HEK293 (cell line): ENCODE data around the gene NSD1.
"Not testable (repeated sequence)": the region's sequence is repeated elsewhere in the genome, so short reads cannot be mapped to it uniquely, and the experiment has no call there.

Source experiments
- CTCF ChIA-PET: fragments of 350-600 bp; formaldehyde crosslinking; extraction: SDS; loops from one replicate; lab custom pipeline; 2021; ENCODE audit warnings: antibody characterized with exemption; lab: Yijun Ruan, JAX
- POLR2A ChIA-PET: fragments of 300-600 bp; formaldehyde crosslinking; extraction: SDS; loops from one replicate; lab custom pipeline; 2020; ENCODE audit warnings: antibody characterized with exemption, inconsistent platforms; lab: Yijun Ruan, JAX
- H3K27ac ChIP-seq: fragments of 200-500 bp; sonication (Bioruptor generic); 2 replicates; pipeline ENCODE4 v1.5.1; 2014; ENCODE audit warnings: low read depth, low read length, control low read depth, inconsistent platforms; ENCODE audit errors: extremely low read depth
- H3K36me3 ChIP-seq, 2 experiments: fragments of 200-500 bp in 1 of 2; sonication (Bioruptor generic) in 1 of 2; 1 replicate in 1 of 2; 2 replicates in 1 of 2; pipeline ENCODE4 v1.5.1; 2014 to 2017; ENCODE audit warnings: inconsistent platforms in 2 of 2, low read length in 2 of 2; ENCODE audit not compliant: control insufficient read depth in 2 of 2, insufficient read depth in 1 of 2
- H3K4me1 ChIP-seq: fragments of 200-500 bp; sonication (Bioruptor generic); 2 replicates; pipeline ENCODE4 v1.5.1; 2014; ENCODE audit warnings: mild to moderate bottlenecking, low read length, inconsistent platforms; ENCODE audit not compliant: control insufficient read depth, insufficient read depth
- H3K4me3 ChIP-seq: 2 replicates; pipeline ENCODE4 v1.5.1; 2011; ENCODE audit warnings: low read depth, mild to moderate bottlenecking, control low read depth, low read length, moderate library complexity
- H3K9me3 ChIP-seq: fragments of 200-500 bp; sonication (Bioruptor generic); 2 replicates; pipeline ENCODE4 v1.5.1; 2014; ENCODE audit warnings: low read depth, low read length, inconsistent platforms; ENCODE audit not compliant: control insufficient read depth, insufficient read depth
- EGR2 ChIP-seq: fragments of 450-650 bp; formaldehyde crosslinking; IDR thresholded peaks from 2 replicates; pipeline ENCODE4 v1.5.1; 2016; ENCODE audit warnings: low read depth, missing biosample characterization, missing genetic modification characterization
- FEZF1 ChIP-seq: fragments of 450-650 bp; formaldehyde crosslinking; IDR thresholded peaks from 2 replicates; pipeline ENCODE4 v1.5.1; 2016; ENCODE audit warnings: missing biosample characterization, missing genetic modification characterization
- KLF17 ChIP-seq: fragments of 450-650 bp; formaldehyde crosslinking; IDR thresholded peaks from 2 replicates; pipeline ENCODE4 v1.5.1; 2016; ENCODE audit warnings: missing biosample characterization, missing genetic modification characterization
- MZF1 ChIP-seq: fragments of 450-650 bp; formaldehyde crosslinking; IDR thresholded peaks from 2 replicates; pipeline ENCODE4 v1.5.1; 2017; ENCODE audit warnings: missing biosample characterization, missing genetic modification characterization, borderline replicate concordance
- PATZ1 ChIP-seq: fragments of 450-650 bp; formaldehyde crosslinking; IDR thresholded peaks from 2 replicates; pipeline ENCODE4 v1.5.1; 2016; ENCODE audit warnings: missing biosample characterization, missing genetic modification characterization
- SCRT1 ChIP-seq: fragments of 450-650 bp; formaldehyde crosslinking; IDR thresholded peaks from 2 replicates; pipeline ENCODE4 v1.5.1; 2016; ENCODE audit warnings: missing biosample characterization, missing genetic modification characterization, borderline replicate concordance
- SP2 ChIP-seq: fragments of 450-650 bp; formaldehyde crosslinking; IDR thresholded peaks from 2 replicates; pipeline ENCODE4 v1.5.1; 2016; ENCODE audit warnings: missing biosample characterization, missing genetic modification characterization
- ZBTB48 ChIP-seq: fragments of 450-650 bp; formaldehyde crosslinking; IDR thresholded peaks from 2 replicates; pipeline ENCODE4 v1.5.1; 2016; ENCODE audit warnings: missing biosample characterization, missing genetic modification characterization
- ZNF112 ChIP-seq: fragments of 450-650 bp; formaldehyde crosslinking; IDR thresholded peaks from 2 replicates; pipeline ENCODE4 v1.5.0; 2017; ENCODE audit warnings: missing biosample characterization, missing genetic modification characterization
- ZNF114 ChIP-seq: fragments of 450-650 bp; formaldehyde crosslinking; IDR thresholded peaks from 2 replicates; pipeline ENCODE4 v1.5.0; 2017; ENCODE audit warnings: missing biosample characterization, missing genetic modification characterization
- ZNF146 ChIP-seq: fragments of 450-650 bp; formaldehyde crosslinking; IDR thresholded peaks from 2 replicates; pipeline ENCODE4 v1.5.1; 2016; ENCODE audit warnings: missing biosample characterization, missing genetic modification characterization
- ZNF175 ChIP-seq: fragments of 450-650 bp; formaldehyde crosslinking; IDR thresholded peaks from 2 replicates; pipeline ENCODE4 v1.5.1; 2016; ENCODE audit warnings: missing biosample characterization, missing genetic modification characterization
- ZNF202 ChIP-seq: fragments of 450-650 bp; formaldehyde crosslinking; IDR thresholded peaks from 2 replicates; pipeline ENCODE4 v1.5.1; 2016; ENCODE audit warnings: missing biosample characterization, missing genetic modification characterization, borderline replicate concordance
- ZNF248 ChIP-seq: fragments of 450-650 bp; formaldehyde crosslinking; IDR thresholded peaks from 2 replicates; pipeline ENCODE4 v1.5.1; 2017; ENCODE audit warnings: missing biosample characterization, missing genetic modification characterization
- ZNF350 ChIP-seq: fragments of 450-650 bp; formaldehyde crosslinking; IDR thresholded peaks from 2 replicates; pipeline ENCODE4 v1.5.0; 2017; ENCODE audit warnings: missing biosample characterization, mild to moderate bottlenecking, missing genetic modification characterization
- ZNF416 ChIP-seq: fragments of 450-650 bp; formaldehyde crosslinking; IDR thresholded peaks from 2 replicates; pipeline ENCODE4 v1.5.1; 2016; ENCODE audit warnings: missing biosample characterization, missing genetic modification characterization
- ZNF423 ChIP-seq: fragments of 450-650 bp; formaldehyde crosslinking; IDR thresholded peaks from 2 replicates; pipeline ENCODE4 v1.5.1; 2016; ENCODE audit warnings: missing biosample characterization, missing genetic modification characterization
- ZNF426 ChIP-seq: fragments of 450-650 bp; formaldehyde crosslinking; IDR thresholded peaks from 2 replicates; pipeline ENCODE4 v1.5.1; 2017; ENCODE audit warnings: missing biosample characterization, missing genetic modification characterization, mild to moderate bottlenecking, inconsistent platforms, moderate library complexity
- ZNF48 ChIP-seq: fragments of 450-650 bp; formaldehyde crosslinking; IDR thresholded peaks from 2 replicates; pipeline ENCODE4 v1.5.1; 2016; ENCODE audit warnings: missing biosample characterization, missing genetic modification characterization
- ZNF514 ChIP-seq: fragments of 450-650 bp; formaldehyde crosslinking; IDR thresholded peaks from 2 replicates; pipeline ENCODE4 v1.5.1; 2016; ENCODE audit warnings: missing biosample characterization, missing genetic modification characterization
- ZNF521 ChIP-seq: fragments of 450-650 bp; formaldehyde crosslinking; IDR thresholded peaks from 2 replicates; pipeline ENCODE4 v1.5.1; 2017; ENCODE audit warnings: missing biosample characterization, mild to moderate bottlenecking, missing genetic modification characterization
- ZNF596 ChIP-seq: fragments of 450-650 bp; IDR thresholded peaks from 2 replicates; pipeline ENCODE4 v1.5.0; 2018; ENCODE audit warnings: missing biosample characterization, mild to moderate bottlenecking, missing genetic modification characterization, moderate library complexity
- ZNF623 ChIP-seq: fragments of 450-650 bp; formaldehyde crosslinking; IDR thresholded peaks from 2 replicates; pipeline ENCODE4 v1.5.1; 2016; ENCODE audit warnings: missing biosample characterization, missing genetic modification characterization
- ZNF645 ChIP-seq: fragments of 450-650 bp; formaldehyde crosslinking; IDR thresholded peaks from 2 replicates; pipeline ENCODE4; 2016; ENCODE audit warnings: missing biosample characterization, missing genetic modification characterization
- ZNF654 ChIP-seq: fragments of 450-650 bp; formaldehyde crosslinking; IDR thresholded peaks from 2 replicates; pipeline ENCODE4 v1.5.1; 2016; ENCODE audit warnings: low read depth, missing biosample characterization, missing genetic modification characterization
- ZNF658 ChIP-seq: fragments of 450-650 bp; formaldehyde crosslinking; IDR thresholded peaks from 2 replicates; pipeline ENCODE4; 2016; ENCODE audit warnings: missing biosample characterization, missing genetic modification characterization
- ZNF670 ChIP-seq: fragments of 450-650 bp; formaldehyde crosslinking; IDR thresholded peaks from 2 replicates; pipeline ENCODE4 v1.5.1; 2016; ENCODE audit warnings: missing biosample characterization, missing genetic modification characterization, low read depth
- ZNF76 ChIP-seq: fragments of 450-650 bp; formaldehyde crosslinking; IDR thresholded peaks from 2 replicates; pipeline ENCODE4; 2016; ENCODE audit warnings: low read depth, missing biosample characterization, missing genetic modification characterization, borderline replicate concordance
- ZNF777 ChIP-seq: fragments of 450-650 bp; formaldehyde crosslinking; IDR thresholded peaks from 2 replicates; pipeline ENCODE4 v1.5.1; 2017; ENCODE audit warnings: missing biosample characterization, missing genetic modification characterization, borderline replicate concordance
- ZSCAN30 ChIP-seq: fragments of 450-650 bp; IDR thresholded peaks from 2 replicates; pipeline ENCODE4 v1.5.1; 2018; ENCODE audit warnings: missing biosample characterization, mild to moderate bottlenecking, missing genetic modification characterization, moderate library complexity
- TF ChIP-seq, protein P1 (sequence below): fragments of 450-650 bp; formaldehyde crosslinking; IDR thresholded peaks from 2 replicates; pipeline ENCODE4 v1.5.1; 2016; ENCODE audit warnings: missing biosample characterization, missing genetic modification characterization
- TF ChIP-seq, protein P2 (sequence below): fragments of 450-650 bp; formaldehyde crosslinking; IDR thresholded peaks from 2 replicates; pipeline ENCODE4 v1.5.1; 2016; ENCODE audit warnings: missing biosample characterization, missing genetic modification characterization

NSD1 gene

DNA sequence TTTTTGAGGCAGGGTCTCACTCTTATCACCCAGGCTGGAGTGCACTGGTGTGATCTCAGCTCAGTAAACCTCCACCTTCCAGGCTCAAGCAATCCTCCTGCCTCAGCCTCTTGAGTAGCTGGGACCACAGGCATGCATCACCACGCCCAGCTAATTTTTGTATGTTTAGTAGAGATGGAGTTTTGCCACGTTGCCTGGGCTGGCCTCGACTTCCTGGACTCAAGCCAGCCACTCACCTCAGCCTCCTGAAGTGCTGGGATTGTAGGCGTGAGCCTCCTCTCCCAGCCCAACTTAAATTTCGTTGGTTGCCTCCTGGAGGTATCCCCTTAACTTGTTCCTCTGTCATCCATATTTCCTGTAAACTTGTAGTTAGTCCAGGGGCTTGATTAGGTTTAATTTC, 122.7 kb downstream of the NSD1 start (continued):
- no peak for TF ChIP-seq ZNF202 (tag by site-specific recombination)
- no peak for TF ChIP-seq ZNF623 (tag by site-specific recombination)
- no peak for TF ChIP-seq ZNF423 (tag by site-specific recombination)
- TF ChIP-seq ZNF350 (tag by site-specific recombination) = no peak
- peak; percentile 82 for TF ChIP-seq ZBTB48 (tag by site-specific recombination)
- TF ChIP-seq ZNF645 (tag by site-specific recombination) = no peak
- no peak for TF ChIP-seq ZNF48 (tag by site-specific recombination)
- TF ChIP-seq ZNF426 (tag by site-specific recombination) = no peak
- no peak for TF ChIP-seq ZNF654 (tag by site-specific recombination)
- TF ChIP-seq ZNF670 = no peak
- TF ChIP-seq ZNF514 = no peak
- TF ChIP-seq ZNF112 (tag by site-specific recombination) = no peak
- TF ChIP-seq ZNF658 = no peak
- TF ChIP-seq ZNF248 (tag by site-specific recombination) = no peak
- no peak for TF ChIP-seq ZNF777 (tag by site-specific recombination)
- TF ChIP-seq ZNF76 = no peak
- TF ChIP-seq SCRT1 (tag by site-specific recombination) = no peak
- no peak for TF ChIP-seq ZNF175 (tag by site-specific recombination)
- no peak for TF ChIP-seq EGR2 (tag by site-specific recombination)
- TF ChIP-seq, protein P1, sequence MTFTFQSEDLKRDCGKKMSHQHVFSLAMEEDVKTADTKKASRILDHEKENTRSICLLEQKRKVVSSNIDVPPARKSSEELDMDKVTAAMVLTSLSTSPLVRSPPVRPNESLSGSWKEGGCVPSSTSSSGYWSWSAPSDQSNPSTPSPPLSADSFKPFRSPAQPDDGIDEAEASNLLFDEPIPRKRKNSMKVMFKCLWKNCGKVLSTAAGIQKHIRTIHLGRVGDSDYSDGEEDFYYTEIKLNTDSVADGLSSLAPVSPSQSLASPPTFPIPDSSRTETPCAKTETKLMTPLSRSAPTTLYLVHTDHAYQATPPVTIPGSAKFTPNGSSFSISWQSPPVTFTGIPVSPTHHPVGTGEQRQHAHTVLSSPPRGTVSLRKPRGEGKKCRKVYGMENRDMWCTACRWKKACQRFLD (tag by site-specific recombination) = no peak
- no peak for TF ChIP-seq MZF1 (tag by site-specific recombination)
- TF ChIP-seq ZNF521 = no peak

- H3K4me3 ChIP-seq, H3K27ac ChIP-seq, CTCF ChIA-PET, H3K4me1 ChIP-seq, POLR2A ChIA-PET, H3K9me3 ChIP-seq: not testable (repeated sequence)
- H3K36me3 ChIP-seq = peaks cover 63 to 93% of the 10 kb centered on the region in 2 experiments
These were observed 125.1 kb downstream of the NSD1 start for GRCh38 chr5:177258711-177259110.

DNA sequence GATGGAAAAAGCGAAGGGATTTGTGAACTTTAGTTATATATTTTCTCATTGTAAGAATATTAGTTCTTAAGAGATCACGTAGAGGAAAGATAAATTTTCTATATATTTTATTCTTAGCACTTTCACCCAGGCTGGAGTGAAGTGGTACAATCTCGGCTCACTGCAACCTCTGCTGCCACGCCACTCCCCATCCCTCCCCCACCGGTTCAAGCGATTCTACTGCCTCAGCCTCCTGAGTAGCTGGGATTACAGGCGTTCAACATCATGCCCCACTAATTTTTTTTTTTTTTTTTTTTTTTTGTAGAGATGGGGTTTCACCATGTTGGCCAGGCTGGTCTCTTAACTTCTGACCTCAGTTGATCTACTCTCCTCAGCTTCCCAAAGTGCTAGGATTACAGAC, 127.4 kb downstream of the NSD1 start:
- Histone ChIP-seq H3K4me1 (no peaks in the 10 kb centered on the region), H3K36me3 (peaks cover 54 to 92% of the 10 kb centered on the region in 2 experiments), H3K9me3 (no peaks in the 10 kb centered on the region), H3K27ac (no peak overlapping the region), H3K4me3 (no peak overlapping the region)
- ChIA-PET POLR2A (no interaction called here), CTCF (no interaction called here)
- TF ChIP-seq SP2 (tag by site-specific recombination) (no peak), ZNF146 (tag by site-specific recombination) (no peak), KLF17 (no peak), ZNF114 (tag by site-specific recombination) (no peak), PATZ1 (tag by site-specific recombination) (no peak), ZNF596 (tag by site-specific recombination) (no peak), FEZF1 (tag by site-specific recombination) (no peak), ZNF416 (tag by site-specific recombination) (no peak), ZSCAN30 (tag by site-specific recombination) (no peak), ZBTB48 (tag by site-specific recombination) (no peak)
- TF ChIP-seq, protein P2, sequence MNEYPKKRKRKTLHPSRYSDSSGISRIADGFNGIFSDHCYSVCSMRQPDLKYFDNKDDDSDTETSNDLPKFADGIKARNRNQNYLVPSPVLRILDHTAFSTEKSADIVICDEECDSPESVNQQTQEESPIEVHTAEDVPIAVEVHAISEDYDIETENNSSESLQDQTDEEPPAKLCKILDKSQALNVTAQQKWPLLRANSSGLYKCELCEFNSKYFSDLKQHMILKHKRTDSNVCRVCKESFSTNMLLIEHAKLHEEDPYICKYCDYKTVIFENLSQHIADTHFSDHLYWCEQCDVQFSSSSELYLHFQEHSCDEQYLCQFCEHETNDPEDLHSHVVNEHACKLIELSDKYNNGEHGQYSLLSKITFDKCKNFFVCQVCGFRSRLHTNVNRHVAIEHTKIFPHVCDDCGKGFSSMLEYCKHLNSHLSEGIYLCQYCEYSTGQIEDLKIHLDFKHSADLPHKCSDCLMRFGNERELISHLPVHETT (tag by site-specific recombination) = no peak
